H4 (cell line): ENCODE data around the gene CUX1. TPM values are rescaled to one million over a fixed set of nuclear protein-coding genes. Genes with fewer than 3 reads are reported as not detected.

Source experiments
- DNase-seq: peaks from one replicate; pipeline ENCODE4 v3.0.0-alpha.2; 2015; ENCODE audit warnings: low spot score
- total RNA-seq: library from RNA; depleted of rRNA; stranded (reverse); fragments of >200 nt; shearing (Covaris generic); gene quantifications from 2 replicates; pipeline ENCODE4 v1.2.3, GENCODE V29; 2014

CUX1 gene
- total RNA-seq, 1 experiment from 2014 or later, result 20.1 TPM

DNA sequence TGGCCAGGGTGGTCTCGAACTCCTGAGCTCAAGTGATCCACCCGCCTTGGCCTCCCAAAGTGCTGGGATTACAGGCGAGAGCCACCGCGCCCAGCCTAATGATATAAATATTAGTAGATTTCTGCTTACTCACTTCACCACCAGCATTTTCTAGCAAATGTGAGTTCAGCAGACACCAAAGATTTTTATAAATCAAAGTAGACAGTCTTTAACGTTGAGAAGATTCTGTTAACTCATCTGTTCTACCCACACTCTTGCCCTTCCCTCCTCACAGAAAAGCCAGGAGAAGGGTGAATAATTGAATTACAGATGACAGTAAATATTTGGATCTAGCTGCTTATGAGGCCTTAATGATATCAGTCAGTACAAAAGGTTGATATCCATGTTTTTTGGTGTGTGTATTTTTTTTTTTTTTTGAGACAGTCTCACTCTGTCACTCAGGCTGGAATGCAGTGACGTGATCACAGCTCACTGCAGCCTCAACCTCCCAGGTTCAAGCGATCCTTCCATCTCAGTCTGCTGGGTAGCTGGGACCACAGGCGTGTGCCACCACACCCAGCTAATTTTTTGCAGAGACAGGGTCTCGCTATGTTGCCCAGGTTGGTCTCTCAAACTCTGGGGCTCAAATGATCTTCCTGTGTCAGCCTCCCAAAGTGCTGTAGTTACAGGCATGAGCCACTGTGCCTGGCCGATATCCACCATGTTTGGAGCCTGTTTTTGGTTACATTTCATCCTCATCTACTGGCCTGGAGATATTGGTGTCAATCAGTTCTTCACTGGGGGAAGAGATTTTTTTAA, 120.5 kb downstream of the CUX1 start:
- DNase-seq, result no peak

- no peak for DNase-seq
These were observed 121.8 kb downstream of the CUX1 start for GRCh38 chr7:101939136-101939695.

GRCh38 chr7:101940151-101940550, 122.7 kb downstream of the CUX1 start:
- no peak for DNase-seq

GRCh38 chr7:101940830-101941229, 123.4 kb downstream of the CUX1 start:
- no peak for DNase-seq

DNA sequence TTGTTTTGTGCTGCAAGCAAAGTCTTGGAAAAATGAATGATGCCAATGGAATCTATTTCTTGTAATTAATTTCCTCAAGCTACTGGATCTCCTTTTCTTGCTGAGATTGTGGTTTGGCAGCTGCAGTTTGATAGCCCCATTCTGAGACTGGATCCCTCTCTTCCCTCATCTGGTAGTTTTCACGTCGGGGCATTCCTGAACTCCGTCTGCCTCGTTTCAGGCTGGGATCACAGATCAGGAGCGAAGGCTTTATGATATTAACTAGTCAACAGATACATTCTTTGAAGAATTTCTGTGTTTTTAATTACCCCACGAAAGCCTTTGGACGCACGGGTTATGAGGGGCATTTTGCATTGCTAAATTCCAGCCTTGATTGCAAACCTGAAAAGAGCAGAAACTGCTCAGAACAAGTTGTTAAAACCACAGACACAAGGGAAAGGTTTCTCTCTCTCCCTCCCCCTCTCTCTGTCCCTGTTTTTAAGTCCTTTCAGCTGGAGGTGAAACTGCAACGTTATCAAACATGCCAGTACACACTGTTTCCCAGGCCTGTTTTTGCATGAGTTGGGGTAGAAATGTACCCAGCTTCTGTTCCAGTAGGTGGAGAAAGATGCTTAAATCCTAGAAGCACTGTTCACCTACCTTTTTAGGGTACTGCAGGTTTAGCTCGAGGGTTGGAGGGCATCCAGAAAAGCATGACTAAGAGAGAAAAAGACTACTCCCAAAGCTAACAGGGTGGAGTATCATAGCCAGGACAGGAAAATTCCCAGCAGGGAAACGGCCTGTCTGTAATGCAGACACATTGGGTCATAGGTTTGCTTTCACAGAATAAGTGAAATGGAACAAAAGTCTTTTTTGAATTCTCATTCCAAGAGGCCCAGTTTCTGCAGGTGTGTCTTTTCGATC, 124.3 kb downstream of the CUX1 start:
- DNase-seq, result peak; percentile 77

DNA sequence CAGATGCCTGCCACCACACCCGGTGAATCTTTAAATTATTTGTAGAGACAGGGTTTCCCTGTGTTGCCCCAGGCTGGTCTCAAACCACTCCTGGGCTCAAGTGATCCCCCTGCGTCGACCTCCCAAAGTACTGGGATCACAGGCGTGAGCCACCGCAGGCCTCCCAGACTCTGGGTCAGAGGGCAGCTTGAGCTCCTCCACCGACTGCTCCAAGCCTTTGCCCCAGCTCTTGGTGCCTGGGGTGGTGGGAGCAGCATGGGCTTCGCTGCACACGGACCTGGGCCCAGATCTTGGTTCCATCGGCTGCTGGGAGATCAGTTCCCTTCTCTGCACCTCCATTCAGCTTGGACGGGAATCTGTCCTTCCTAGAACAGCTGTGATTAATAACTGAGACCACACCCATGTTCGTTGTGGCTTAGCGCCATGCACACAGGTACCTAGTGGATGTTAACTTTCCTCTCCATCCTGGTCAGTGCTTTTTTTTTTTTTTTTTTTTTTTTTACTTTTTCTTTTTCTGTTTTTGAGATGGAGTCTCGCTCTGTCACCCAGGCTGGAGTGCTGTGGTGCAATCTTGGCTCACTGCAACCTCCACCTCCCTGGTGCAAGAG, 125.3 kb downstream of the CUX1 start:
- DNase-seq, result no peak

- no peak for DNase-seq
These were observed 125.9 kb downstream of the CUX1 start for GRCh38 chr7:101943306-101943705.

DNA sequence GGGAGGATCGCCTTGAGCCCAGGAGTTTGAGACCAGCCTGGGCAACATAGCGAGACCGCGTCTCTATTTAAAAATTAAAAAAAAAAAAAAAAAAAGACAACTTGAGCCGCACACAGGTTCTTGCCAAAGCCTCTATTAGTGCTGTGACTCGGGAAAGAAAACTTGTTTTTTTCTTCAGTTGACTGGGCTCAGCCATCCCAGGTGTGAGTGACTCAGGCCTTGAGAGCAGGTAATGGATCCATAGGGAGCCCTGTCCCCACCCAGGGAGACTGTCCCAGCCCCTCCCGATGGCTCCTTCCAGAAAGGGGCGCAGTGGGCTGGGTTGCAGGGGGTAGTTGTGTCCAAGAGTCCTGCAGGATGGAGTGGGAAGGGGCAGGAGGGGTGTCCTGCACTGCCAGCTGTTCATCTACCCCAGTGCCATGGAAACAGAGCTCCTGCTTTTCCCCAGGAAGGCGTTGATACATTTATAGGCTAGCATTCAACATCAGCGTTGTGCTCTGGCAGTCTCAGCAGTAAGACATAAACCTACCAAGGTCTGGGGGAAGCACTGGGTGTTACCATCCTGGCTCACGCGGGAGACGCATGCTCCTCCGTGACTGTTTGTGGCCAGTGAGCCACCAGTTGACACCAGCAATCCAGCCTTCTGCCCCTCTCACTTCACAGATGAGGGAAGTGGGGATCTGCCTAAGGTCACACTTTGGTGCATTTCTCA, 126.6 kb downstream of the CUX1 start:
- no peak for DNase-seq

GRCh38 chr7:101944611-101945010, 127.2 kb downstream of the CUX1 start:
- DNase-seq, result no peak

DNA sequence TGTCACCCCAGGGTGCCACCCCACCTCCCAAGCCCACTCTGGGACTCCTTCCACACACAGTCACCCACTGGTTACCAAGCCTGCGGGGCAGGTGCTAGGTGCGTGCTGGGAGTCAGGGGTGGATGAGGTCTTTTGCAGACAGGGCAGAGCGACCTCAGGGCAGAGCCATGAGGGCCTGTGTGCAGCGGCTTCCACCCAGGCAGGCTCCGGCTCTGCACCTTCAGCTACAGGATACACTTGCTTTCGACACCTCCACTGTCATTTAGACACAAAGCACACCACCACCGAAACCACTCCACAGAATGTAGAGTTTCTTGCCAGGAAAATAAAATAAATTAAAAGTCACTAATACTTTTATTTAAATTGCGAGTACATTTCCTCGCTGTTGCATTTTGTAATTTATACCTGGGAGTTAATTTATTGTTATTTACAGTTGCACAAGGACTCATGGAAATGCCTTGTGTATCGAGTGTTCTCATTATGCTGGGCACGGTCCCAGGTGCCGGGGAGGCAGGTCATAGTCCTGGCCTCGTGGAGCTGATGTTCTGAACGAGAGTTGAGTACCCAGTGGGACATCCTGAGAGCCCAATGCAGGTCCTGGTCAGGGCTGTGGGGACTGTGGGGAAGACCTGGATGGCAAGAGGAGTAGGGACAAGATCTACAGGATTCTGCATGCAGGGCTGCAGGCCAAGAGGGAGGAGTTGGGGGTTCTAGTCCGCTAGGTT, 127.8 kb downstream of the CUX1 start:
- no peak for DNase-seq

DNA sequence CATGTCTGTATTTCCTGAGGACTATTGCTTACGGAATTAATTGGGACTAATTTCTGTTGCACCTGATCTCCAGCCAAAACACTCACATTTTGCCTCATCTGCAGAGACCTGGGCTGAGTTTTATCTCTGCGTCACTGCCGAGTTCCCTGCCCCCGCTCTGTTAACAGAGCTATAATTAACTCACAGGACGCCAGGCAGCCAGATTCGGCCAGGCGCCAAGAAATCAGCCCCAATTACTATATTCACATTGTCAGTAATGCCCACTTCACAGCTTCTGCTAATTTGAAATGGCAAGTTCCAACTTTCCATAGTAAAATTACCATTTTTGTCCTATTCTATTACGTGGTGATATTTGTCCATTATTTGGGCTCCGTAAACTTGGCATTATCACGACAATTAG, 130.5 kb downstream of the CUX1 start:
- DNase-seq, result no peak

- no peak for DNase-seq
These were observed 131.2 kb downstream of the CUX1 start for GRCh38 chr7:101948650-101949049.

DNA sequence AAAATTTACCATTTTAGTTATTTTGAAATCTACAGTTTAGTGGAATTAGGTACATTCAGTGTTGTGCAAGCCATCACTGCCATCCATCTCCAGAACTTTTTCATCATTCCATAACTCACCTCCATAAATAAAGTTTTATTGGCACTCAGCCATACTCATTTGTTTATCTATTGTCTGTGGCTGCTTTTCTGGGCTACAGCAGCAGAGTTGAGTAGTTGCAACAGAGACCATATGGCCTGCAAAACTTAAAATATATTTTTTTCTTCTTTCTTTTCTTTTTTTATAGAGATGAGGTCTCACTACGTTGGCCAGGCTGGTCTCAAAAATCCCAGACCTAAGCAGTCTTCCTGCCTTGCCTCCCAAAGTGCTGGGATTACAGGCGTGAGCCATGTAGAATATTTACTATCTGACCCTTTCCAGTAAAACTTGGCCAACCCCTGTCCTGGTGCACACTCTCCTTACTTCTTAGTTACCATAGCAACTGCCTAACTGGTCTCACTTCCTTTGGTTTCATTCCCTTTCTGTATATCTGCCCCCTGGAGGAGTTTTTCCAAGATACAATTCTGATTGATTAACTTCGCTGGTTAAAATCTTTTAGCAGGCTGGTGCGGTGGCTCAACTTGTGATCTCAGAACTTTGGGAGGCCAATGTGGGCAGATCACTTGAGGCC, 133.2 kb downstream of the CUX1 start:
- DNase-seq, result no peak

DNA sequence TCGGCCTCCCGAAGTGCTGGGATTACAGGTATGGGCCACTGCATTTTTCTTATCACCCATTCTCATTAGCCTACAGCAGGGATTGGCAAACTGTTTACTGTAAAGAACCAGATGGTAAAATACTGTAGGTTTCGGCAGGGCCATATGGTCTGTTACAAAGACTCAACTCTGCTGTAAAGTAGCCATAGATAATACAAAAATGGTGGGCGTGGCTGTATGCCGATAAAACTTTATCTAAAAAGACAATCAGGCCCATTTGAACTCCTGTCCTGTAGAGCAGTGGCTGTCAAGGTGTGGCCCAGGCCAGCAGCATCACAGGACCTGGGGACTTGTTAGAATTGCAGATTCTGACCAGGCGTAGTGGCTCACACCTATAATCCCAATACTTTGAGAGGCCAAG, 134.3 kb downstream of the CUX1 start:
- DNase-seq, result no peak

DNA sequence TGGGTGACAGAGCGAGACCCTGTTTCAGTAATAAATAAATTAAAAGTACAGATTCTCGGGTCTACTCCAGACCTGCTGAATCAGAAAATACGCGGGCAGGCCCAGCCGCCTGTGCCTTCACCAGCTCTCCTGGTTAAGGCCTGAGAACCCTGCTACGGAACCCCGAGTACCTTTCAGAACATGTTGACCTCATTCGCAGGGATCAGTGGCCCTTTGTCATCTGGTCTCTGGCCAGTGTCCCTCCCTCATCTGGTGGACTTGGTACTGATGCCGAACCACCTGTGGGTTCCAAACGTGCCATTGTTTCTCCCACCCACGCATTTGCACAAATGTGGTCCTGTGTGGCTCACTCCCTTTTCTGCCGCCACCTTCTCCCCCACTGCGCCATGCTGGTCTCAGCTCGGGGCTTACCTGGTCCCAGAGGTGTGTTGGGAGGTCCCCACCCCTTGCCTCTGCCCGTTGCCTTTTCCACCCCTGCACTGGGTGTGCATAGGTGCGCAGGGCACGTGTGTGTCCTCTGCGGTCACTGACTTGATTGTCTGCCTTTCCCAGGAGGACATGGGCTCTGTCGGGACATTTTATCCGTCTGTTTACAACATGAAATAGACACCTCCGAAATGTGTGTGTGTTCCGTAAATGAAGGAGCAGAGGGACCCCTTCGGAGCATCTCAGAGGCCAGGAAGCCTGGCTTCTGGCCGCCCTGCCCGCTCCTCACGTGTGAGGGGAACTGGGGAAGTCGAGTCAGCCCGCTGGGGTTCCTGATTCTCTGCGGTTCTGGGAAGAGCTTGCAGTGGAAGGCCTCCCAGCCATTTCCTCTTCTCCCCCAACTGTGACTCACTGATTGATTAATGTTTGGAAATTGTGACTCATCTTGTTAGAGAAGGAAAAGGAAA, 135.2 kb downstream of the CUX1 start:
- DNase-seq, result no peak

DNA sequence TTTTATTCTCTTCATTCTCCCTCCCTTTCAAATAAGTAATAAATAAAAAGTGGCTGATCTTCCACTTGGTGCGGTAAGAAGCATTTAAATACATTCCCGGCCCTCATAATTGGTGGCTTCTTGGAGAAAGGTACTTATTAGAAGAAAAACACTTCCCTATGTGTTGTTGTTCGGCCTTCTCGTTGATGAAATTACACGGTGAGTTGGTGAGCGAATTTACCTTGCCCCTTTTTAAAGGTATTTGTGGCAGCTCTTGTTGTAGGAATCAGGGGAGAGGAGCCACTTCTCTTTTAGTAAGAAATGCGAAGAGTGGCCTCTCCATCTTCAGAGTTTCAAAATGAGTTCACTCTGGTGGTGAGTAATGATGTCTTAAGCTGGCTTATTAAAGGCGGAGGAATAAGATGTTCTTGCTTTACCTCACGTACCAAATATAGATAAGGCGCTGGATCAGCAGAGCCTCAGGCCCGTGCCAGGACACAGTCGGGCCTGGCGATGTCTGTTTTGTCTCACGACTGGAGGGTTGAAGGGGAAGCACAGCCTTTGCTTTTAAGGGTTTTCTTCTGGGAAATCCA, 135.9 kb downstream of the CUX1 start:
- DNase-seq, result no peak

DNA sequence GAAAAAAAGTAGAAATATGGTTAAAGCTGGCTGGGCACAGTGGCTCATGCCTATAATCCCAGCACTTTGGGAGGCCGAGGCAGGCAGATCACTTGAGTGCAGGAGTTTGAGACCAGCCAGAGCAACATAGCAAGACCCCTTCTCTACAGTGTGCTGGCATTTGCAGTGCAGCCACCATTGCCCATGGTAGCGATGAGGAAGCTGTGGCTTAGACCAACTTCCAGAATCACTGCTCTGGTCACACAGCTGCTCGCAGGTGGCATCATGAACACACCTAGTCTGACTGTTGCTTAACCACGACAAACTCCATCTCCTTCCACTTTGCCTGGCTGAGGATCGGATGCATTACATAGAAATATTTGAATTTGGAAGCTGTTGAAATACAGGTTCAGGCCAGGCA, 137.1 kb downstream of the CUX1 start:
- no peak for DNase-seq

DNA sequence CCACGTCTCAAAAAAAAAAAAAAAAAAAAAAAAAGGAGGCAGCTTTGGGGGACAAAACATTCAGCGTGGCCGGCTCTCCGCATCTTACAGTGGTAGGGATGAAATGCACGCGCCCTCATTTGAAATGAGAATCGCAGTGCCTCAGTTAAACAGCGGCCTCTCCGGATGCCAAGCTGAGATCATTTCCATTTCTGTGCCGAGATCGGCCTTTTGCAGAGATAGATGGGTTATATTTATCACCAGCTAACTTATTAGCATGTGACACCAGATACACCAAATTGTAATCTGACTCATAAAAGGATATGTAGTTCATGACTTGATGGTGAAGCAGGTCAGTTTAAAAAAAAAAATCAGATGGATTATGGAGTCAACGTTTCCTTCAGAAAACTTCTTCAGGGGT, 138.7 kb downstream of the CUX1 start:
- no peak for DNase-seq
